Esophagus squamous epithelium (tissue), 5 donors: ENCODE measurements around the gene ZNF398. TPM values are rescaled to one million over a fixed set of nuclear protein-coding genes. Genes with fewer than 3 reads are reported as not detected.

Experiments used
- DNase-seq: peaks from one replicate; lab custom pipeline; 2025; lab: John Stamatoyannopoulos, UW
- H3K27ac ChIP-seq, 4 donors: fragments of 200-600 bp; sonication (generic); one replicate each; pipeline ENCODE4 v1.5.1; 2016 to 2019; ENCODE audit warnings: mild to moderate bottlenecking in 1 of 4
- H3K27me3 ChIP-seq, 4 donors: fragments of 200-600 bp; sonication (generic); 1 replicate in 3 of 4; 2 replicates in 1 of 4; pipeline versions ENCODE4 v1.5.1 to v1.6.0; 2017 to 2021; ENCODE audit warnings: antibody characterized with exemption in 1 of 4
- H3K36me3 ChIP-seq, 3 donors: fragments of 200-600 bp; sonication (generic); one replicate each; pipeline ENCODE4 v1.5.1; 2016 to 2019
- H3K4me1 ChIP-seq, 3 donors: fragments of 200-600 bp; sonication (generic); one replicate each; pipeline ENCODE4 v1.5.1; 2017 to 2019
- H3K4me3 ChIP-seq, 4 donors: fragments of 200-600 bp; sonication (generic); 1 replicate in 3 of 4; 2 replicates in 1 of 4; pipeline ENCODE4 v1.5.1; 2016 to 2019; ENCODE audit warnings: mild to moderate bottlenecking in 2 of 4, moderate library complexity in 1 of 4
- H3K9me3 ChIP-seq, 3 donors: fragments of 200-600 bp; sonication (generic); one replicate each; pipeline ENCODE4 v1.5.1; 2016 to 2019
- CTCF ChIP-seq, 6 experiments: fragments of 450-650 bp in 4 of 6; fragments of 200-600 bp in 2 of 6; sonication (generic) in 2 of 6; IDR thresholded peaks; one replicate each; pipeline ENCODE4 v1.5.1; 2016 to 2019; ENCODE audit warnings: antibody characterized with exemption in 6 of 6, mild to moderate bottlenecking in 4 of 6, moderate library complexity in 4 of 6
- POLR2A ChIP-seq, 4 donors: fragments of 450-650 bp; IDR thresholded peaks; one replicate each; pipeline ENCODE4 v1.6.1; 2017; ENCODE audit warnings: antibody characterized with exemption in 4 of 4, mild to moderate bottlenecking in 4 of 4, moderate library complexity in 3 of 4
- WGBS, 2 donors: methylation state at CpG; one replicate each; pipeline ENCODE4 v1.1.5; 2018; 5-methylcytosine and 5-hydroxymethylcytosine counted together
- intact Hi-C: fragments of 100-400 bp; cut with DNase I; formaldehyde crosslinking; loops from one replicate; pipeline ENCODE4 v1.15.0; 2022
- total RNA-seq, 4 donors: library from RNA; depleted of rRNA; stranded (reverse); fragments of >200 nt; gene quantifications; one replicate each; pipeline ENCODE4 v1.1.0, GENCODE V29; 2016
- donor health status: DM: yes; HTN: yes; CAD: no.

The ZNF398 gene
- total RNA-seq, 4 donors from 2014 or later = 8.9 to 20.8 (median 12.6) TPM

GRCh38 chr7:149188213-149188612, 41.0 kb downstream of the ZNF398 start:
- intact Hi-C loops = no loop called here
- no peak for DNase-seq
- Histone ChIP-seq H3K4me3 (no peak overlapping the region), H3K9me3 (no peaks in the 10 kb centered on the region), H3K27ac (no peak overlapping the region), H3K27me3 (no peaks in the 10 kb centered on the region), H3K4me1 (no peaks in the 10 kb centered on the region), H3K36me3 (no peaks in the 10 kb centered on the region)
- TF ChIP-seq CTCF (IDR thresholded peaks at IDR 0.05) (no peak), POLR2A (IDR thresholded peaks at IDR 0.05) (no peak)
- 48 to 66% methylated on average over 2 of the region's 2 CpGs for WGBS, 2 donors

- TF ChIP-seq POLR2A (IDR thresholded peaks at IDR 0.05) = no peak
- no peak for TF ChIP-seq CTCF (IDR thresholded peaks at IDR 0.05)
- no peaks in the 10 kb centered on the region for H3K9me3 ChIP-seq
- H3K4me3 ChIP-seq = no peak overlapping the region
- 48 to 53% methylated on average over 12 of the region's 12 CpGs for WGBS, 2 donors
- no peak for DNase-seq
- no peaks in the 10 kb centered on the region for H3K4me1 ChIP-seq
- no peak overlapping the region for H3K27ac ChIP-seq
- no peaks in the 10 kb centered on the region for H3K27me3 ChIP-seq
- intact Hi-C loops = no loop called here
- no peaks in the 10 kb centered on the region for H3K36me3 ChIP-seq
Observed at GRCh38 chr7:149188637-149189259, 41.5 kb downstream of the ZNF398 start.

- TF ChIP-seq CTCF (IDR thresholded peaks at IDR 0.05) (no peak), POLR2A (IDR thresholded peaks at IDR 0.05) (no peak)
- Histone ChIP-seq H3K36me3 (no peaks in the 10 kb centered on the region), H3K9me3 (no peaks in the 10 kb centered on the region), H3K27ac (no peak overlapping the region), H3K4me3 (no peak overlapping the region), H3K27me3 (no peaks in the 10 kb centered on the region), H3K4me1 (peaks cover 7 to 19% (median 11%) of the 10 kb centered on the region in 3 donors)
- intact Hi-C loops = no loop called here
- no peak for DNase-seq
- 60 to 66% methylated on average over 4 to 5 of the region's 5 CpGs for WGBS, 2 donors
Observed at GRCh38 chr7:149191851-149192250, 44.6 kb downstream of the ZNF398 start.

DNA sequence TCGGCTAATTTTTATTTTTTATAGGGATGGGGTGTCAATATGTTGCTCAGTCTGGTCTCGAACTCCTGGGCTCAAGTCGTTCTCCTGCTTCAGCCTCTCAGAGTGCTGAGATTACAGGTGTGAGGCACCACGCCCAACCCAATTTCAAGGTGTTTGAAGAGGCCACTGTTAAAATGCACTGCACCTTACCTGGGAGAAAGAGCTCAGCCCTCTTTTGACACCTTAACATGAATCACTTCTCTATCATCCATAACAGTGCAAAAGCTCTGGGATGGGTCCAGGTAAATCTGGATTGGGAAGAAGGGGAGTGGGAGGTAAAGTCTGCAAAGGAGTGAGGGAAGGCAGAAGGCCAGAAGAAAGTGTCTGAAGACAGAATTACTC, 47.5 kb downstream of the ZNF398 start:
- Histone ChIP-seq H3K36me3 (peaks cover 11 to 18% (median 12%) of the 10 kb centered on the region in 3 donors), H3K4me3 (peak overlapping the region; percentile 77 to 97 (median 85)), H3K4me1 (peaks cover 16 to 37% (median 20%) of the 10 kb centered on the region in 3 donors), H3K27me3 (no peaks in the 10 kb centered on the region), H3K27ac (peak overlapping the region; percentile 93 to 98 (median 96)), H3K9me3 (no peaks in the 10 kb centered on the region)
- intact Hi-C loops = no loop called here
- no peak for TF ChIP-seq POLR2A (IDR thresholded peaks at IDR 0.05)
- no peak for TF ChIP-seq CTCF (IDR thresholded peaks at IDR 0.05)
- 57 to 61% methylated on average over 3 to 4 of the region's 4 CpGs for WGBS, 2 donors
- no peak for DNase-seq

DNA sequence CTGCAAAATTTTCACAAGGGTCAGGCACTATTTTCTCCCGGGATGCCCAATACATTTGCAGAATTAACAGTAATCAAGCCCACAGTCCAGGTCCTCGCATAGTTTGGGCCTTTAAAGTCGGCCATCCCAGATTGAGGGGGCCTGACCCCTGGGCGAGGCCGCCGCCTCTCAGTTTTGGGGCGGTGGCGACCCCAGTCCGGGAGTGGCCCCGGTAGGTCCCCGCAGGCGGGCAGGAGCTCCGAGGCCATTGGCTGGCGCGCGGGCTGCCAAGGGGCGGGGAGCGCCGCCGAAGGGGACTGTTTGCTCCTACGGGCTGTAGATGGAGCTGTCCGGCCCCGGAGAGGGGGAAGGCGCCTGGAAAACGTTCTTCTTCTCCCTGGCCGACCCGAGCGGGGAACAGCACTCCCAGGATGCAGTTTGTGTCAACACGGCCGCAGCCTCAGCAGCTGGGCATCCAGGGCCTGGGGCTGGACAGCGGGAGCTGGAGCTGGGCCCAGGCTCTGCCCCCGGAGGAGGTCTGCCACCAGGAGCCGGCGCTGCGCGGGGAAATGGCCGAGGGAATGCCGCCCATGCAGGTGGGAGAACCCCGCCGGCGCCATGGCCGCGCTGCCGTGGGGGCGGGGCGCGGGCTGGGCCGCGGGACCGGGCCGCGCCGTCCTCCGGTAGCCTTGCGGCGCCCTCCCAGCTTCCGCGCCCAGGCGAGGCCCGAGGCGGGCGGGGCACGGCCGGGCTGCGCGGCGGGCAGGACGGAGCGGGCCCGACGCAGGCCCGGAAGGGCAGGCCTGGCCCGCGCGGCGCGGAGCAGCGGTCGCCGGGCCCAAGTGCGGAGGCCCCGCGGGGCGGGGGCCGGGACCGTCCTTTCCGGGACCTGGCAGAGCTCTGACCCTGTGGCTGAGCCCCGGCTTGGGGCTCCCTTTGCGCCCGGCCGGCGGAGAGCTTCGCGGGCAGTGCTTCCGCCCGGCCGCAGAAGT, 48.2 kb downstream of the ZNF398 start, which contains the start of gene ZNF282:
TSS of gene ZNF282 (plus strand) at position 367 of the 971 bp plus-strand sequence. CDS start at position 411, 44 bp downstream.
- Histone ChIP-seq H3K36me3 (peaks cover 16 to 24% (median 18%) of the 10 kb centered on the region in 3 donors), H3K4me1 (peaks cover 16 to 37% (median 20%) of the 10 kb centered on the region in 3 donors), H3K27ac (peak within 1 kb of the TSS; percentile 93 to 98 (median 96)), H3K4me3 (peak within 1 kb of the TSS; percentile 77 to 97 (median 85)), H3K9me3 (no peaks in the 10 kb centered on the region), H3K27me3 (no peaks in the 10 kb centered on the region)
- intact Hi-C loops = no loop called here
- peak in 2 of 4 donors; percentile 39 to 52 for TF ChIP-seq POLR2A (IDR thresholded peaks at IDR 0.05)
- TF ChIP-seq CTCF (IDR thresholded peaks at IDR 0.05) = peak; percentile 21 to 62 (median 48)
- peak; percentile 6 for DNase-seq
- 0 to 1% methylated on average over 2 to 33 of the region's 97 CpGs for WGBS, 2 donors
